Common myeloid progenitor, CD34-positive (primary cell): Measurements from ENCODE around the gene MERTK.
"Not testable (repeated sequence)": the region's sequence is repeated elsewhere in the genome, so short reads cannot be mapped to it uniquely, and the experiment has no call there.

Source experiments
- CTCF ChIA-PET: fragments of 350-600 bp; sonication (Branson Sonifier 250); formaldehyde crosslinking; loops from one replicate; lab custom pipeline; 2021; ENCODE audit warnings: antibody characterized with exemption; lab: Charles Lee
- POLR2A ChIA-PET: fragments of 350-600 bp; sonication (Branson Sonifier 250); formaldehyde crosslinking; loops from one replicate; lab custom pipeline; 2021; ENCODE audit warnings: antibody characterized with exemption; lab: Charles Lee
- DNase-seq, 3 donors: peaks; one replicate each; pipeline versions ENCODE4 v3.0.0 to v3.0.0-alpha.2; 2013
- H3K27ac ChIP-seq, 2 experiments: 1 replicate in 1 of 2; 2 replicates in 1 of 2; pipeline ENCODE4 v1.7.0; 2013; ENCODE audit warnings: inconsistent platforms in 2 of 2, low read length in 2 of 2, mild to moderate bottlenecking in 2 of 2, low read depth in 1 of 2, moderate library complexity in 1 of 2; ENCODE audit not compliant: severe bottlenecking in 2 of 2, insufficient read depth in 1 of 2, poor library complexity in 1 of 2
- H3K27me3 ChIP-seq, 5 experiments: replicated peaks in 2 of 5; 1 replicate in 3 of 5; 2 replicates in 2 of 5; pipeline versions ENCODE4 v1.6.1 to v1.7.0; 2013; ENCODE audit warnings: low read length in 4 of 5, mild to moderate bottlenecking in 2 of 5, moderate library complexity in 2 of 5, inconsistent platforms in 1 of 5; ENCODE audit not compliant: insufficient read depth in 5 of 5, control insufficient read depth in 4 of 5
- H3K36me3 ChIP-seq, 4 experiments: 1 replicate in 2 of 4; 2 replicates in 2 of 4; pipeline versions ENCODE4 v1.6.1 to v1.7.0; 2013; ENCODE audit warnings: low read length in 3 of 4, control low read depth in 1 of 4, mild to moderate bottlenecking in 1 of 4; ENCODE audit not compliant: control insufficient read depth in 4 of 4, insufficient read depth in 4 of 4
- H3K4me1 ChIP-seq, 4 experiments: 1 replicate in 3 of 4; 2 replicates in 1 of 4; pipeline versions ENCODE4 v1.6.1 to v1.7.1; 2013; ENCODE audit warnings: low read length in 3 of 4, mild to moderate bottlenecking in 3 of 4, control low read depth in 1 of 4, inconsistent platforms in 1 of 4, moderate library complexity in 1 of 4; ENCODE audit not compliant: control insufficient read depth in 4 of 4, insufficient read depth in 4 of 4; ENCODE audit errors: control extremely low read depth in 1 of 4
- H3K4me3 ChIP-seq, 7 experiments: 1 replicate in 4 of 7; 2 replicates in 3 of 7; pipeline versions ENCODE4 v1.5.1 to v1.7.0; 2013; ENCODE audit warnings: mild to moderate bottlenecking in 7 of 7, low read length in 6 of 7, moderate library complexity in 6 of 7, inconsistent platforms in 2 of 7, low read depth in 2 of 7, control low read depth in 1 of 7; ENCODE audit not compliant: insufficient read depth in 4 of 7, control insufficient read depth in 1 of 7; ENCODE audit errors: extremely low read depth in 1 of 7
- H3K9me3 ChIP-seq, 5 experiments: 1 replicate in 4 of 5; 2 replicates in 1 of 5; pipeline versions ENCODE4 v1.6.1 to v1.7.1; 2013; ENCODE audit warnings: low read length in 4 of 5, mild to moderate bottlenecking in 2 of 5, inconsistent platforms in 1 of 5, low read depth in 1 of 5, moderate library complexity in 1 of 5; ENCODE audit not compliant: control insufficient read depth in 4 of 5, insufficient read depth in 2 of 5; ENCODE audit errors: control extremely low read depth in 1 of 5
- WGBS: methylation state at CpG from one replicate; pipeline ENCODE4 v1.1.5; 2013; ENCODE audit not compliant: insufficient coverage; 5-methylcytosine and 5-hydroxymethylcytosine counted together

The MERTK gene

DNA sequence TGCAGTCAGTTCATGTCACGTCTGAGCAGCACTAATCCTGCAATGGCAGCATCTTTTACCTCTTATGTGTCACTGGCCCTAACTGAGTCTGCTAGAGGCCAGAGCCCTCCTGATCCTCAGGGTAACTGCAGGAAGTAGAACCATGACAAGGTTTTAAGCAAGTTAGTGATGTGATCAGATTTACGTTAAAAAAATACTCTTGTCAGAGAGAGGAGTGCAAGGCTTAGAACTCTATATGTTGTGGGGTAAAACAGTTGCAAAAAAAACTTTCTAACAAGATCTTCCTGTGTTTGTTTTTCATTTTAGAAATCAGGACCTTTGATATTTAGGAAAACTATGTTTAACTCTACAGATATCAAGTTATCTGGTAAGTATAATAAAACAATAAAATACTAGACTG is 161.3 kb downstream of the MERTK start:
- DNase-seq, result no peak
- H3K4me1 ChIP-seq, result peaks cover 0 to 28% (median 21%) of the 10 kb centered on the region in 4 experiments
- no peak overlapping the region for H3K4me3 ChIP-seq
- CTCF ChIA-PET, result no interaction called here
- no peaks in the 10 kb centered on the region for H3K27me3 ChIP-seq
- no peak overlapping the region for H3K27ac ChIP-seq
- H3K36me3 ChIP-seq, result peaks cover 20 to 40% (median 32%) of the 10 kb centered on the region in 4 experiments
- 100% methylated on average over 1 of the region's 2 CpGs for WGBS
- H3K9me3 ChIP-seq, result peaks cover 0 to 12% (median 2%) of the 10 kb centered on the region in 5 experiments
- POLR2A ChIA-PET, result no interaction called here

DNA sequence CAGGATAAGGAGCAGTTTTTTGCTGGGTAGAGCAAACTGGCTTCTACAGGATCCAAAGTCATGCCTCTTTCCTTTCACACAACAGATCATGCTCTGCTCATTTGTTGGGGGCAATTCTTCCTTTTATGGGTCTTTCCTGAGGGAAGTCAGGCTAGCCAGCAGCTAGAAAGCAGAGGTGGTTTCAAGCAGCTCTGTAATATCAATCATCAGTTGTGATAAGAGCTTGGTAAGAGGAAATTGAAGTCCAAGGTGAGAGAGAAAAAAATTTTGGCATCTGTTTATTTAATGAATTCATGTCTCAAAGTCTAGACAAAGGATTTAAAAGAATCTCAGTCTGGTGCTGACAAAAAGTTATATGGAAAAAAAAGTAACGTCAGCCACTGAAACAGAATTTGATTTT is 162.9 kb downstream of the MERTK start:
- Histone ChIP-seq H3K9me3 (peaks cover 0 to 12% (median 2%) of the 10 kb centered on the region in 5 experiments), H3K4me1 (peaks cover 0 to 21% (median 12%) of the 10 kb centered on the region in 4 experiments), H3K27me3 (no peaks in the 10 kb centered on the region), H3K4me3 (no peak overlapping the region), H3K36me3 (peaks cover 22 to 53% (median 38%) of the 10 kb centered on the region in 4 experiments), H3K27ac (no peak overlapping the region)
- no peak for DNase-seq
- no CpG with 5 or more reads among the region's 1 CpG for WGBS
- CTCF ChIA-PET, result interaction anchor here (0.7 to 1.5 kb wide), 2 partner anchors 12 to 89 kb away, joined by 3 to 4 read pairs; no protein-coding TSS in a partner anchor
- POLR2A ChIA-PET, result interaction anchor here (0.6 kb wide), 1 partner anchor 654 kb away, joined by 8 read pairs; no protein-coding TSS in a partner anchor

DNA sequence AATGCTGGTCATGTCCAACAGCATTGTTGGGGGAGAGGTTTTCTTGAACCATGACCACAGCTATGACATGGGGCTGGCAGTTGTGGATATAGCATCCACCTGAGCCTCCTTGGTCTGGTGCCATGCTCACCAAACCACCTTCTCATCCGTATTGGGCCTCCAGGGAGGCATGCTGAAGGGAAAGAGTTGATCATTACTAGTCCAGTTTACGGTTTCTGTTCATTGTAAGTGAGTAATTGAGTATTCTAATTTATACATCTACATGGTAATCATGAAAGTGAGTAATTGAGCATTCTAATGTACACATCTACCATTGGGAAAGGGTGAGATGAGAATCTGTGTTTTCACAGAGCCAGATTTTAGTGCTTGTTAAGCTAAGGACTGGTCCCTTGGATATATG is 163.4 kb downstream of the MERTK start:
- POLR2A ChIA-PET, result no interaction called here
- peaks cover 0 to 16% (median 6%) of the 10 kb centered on the region in 4 experiments for H3K4me1 ChIP-seq
- H3K27me3 ChIP-seq, result no peaks in the 10 kb centered on the region
- 100% methylated on average over 1 of the region's 2 CpGs for WGBS
- CTCF ChIA-PET, result interaction anchor here (0.7 to 1.5 kb wide), 2 partner anchors 13 to 26 kb away, joined by 3 read pairs; no protein-coding TSS in a partner anchor
- H3K4me3 ChIP-seq, result no peak overlapping the region
- H3K36me3 ChIP-seq, result peaks cover 22 to 56% (median 39%) of the 10 kb centered on the region in 4 experiments
- DNase-seq, result no peak
- H3K27ac ChIP-seq, result no peak overlapping the region
- peaks cover 0 to 12% (median 2%) of the 10 kb centered on the region in 5 experiments for H3K9me3 ChIP-seq

DNA sequence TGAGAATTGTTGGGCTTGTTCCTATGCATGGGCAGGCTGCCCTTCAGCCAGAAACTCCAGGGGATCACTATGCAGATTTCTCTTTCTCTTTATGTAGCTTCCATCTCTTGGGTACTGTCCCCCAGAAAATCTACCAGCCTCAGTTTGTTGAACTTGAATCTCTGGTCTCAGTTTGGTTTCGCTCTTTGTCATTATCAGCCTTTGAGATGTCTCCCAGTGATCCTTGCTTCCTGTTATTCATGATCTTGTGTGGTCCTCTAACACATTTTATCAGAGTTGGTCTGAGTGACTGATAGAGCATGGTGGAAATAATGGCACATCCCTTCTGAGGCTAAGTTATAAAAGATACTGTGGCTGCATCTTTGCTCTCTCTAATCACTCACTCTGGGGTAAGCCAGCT is 164.5 kb downstream of the MERTK start:
- Histone ChIP-seq H3K4me1 (peaks cover 0 to 10% (median 1%) of the 10 kb centered on the region in 4 experiments), H3K27me3 (no peaks in the 10 kb centered on the region), H3K27ac (no peak overlapping the region), H3K9me3 (peaks cover 0 to 12% (median 2%) of the 10 kb centered on the region in 5 experiments), H3K36me3 (peaks cover 25 to 66% (median 41%) of the 10 kb centered on the region in 4 experiments), H3K4me3 (no peak overlapping the region)
- 100% methylated on average over 1 of the region's 1 CpG for WGBS
- POLR2A ChIA-PET, result no interaction called here
- CTCF ChIA-PET, result no interaction called here
- DNase-seq, result no peak

DNA sequence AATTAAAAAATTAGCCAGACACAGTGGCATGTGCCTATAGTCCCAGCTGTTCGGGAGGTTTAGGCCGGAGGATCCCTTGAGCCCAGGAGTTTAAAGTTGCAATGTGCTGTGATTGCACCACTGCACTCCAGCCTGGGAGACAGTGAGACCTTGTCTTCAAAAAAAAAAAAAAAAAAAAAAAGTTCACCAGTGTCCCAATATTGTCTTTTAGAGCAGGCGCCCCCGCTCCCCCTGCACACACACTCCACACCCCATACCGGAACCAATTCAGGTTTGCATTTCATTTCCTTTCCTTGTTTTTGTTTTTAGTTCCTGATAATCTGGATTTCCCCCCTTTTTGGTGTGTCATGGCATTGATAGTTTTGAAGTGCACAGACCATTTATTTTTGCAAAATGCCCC is 167.1 kb downstream of the MERTK start:
- no peak for DNase-seq
- Histone ChIP-seq H3K4me3 (no peak overlapping the region), H3K27ac (no peak overlapping the region), H3K4me1 (no peaks in the 10 kb centered on the region), H3K9me3 (peaks cover 2 to 12% (median 4%) of the 10 kb centered on the region in 5 experiments), H3K36me3 (peaks cover 29 to 83% (median 48%) of the 10 kb centered on the region in 4 experiments), H3K27me3 (no peaks in the 10 kb centered on the region)
- WGBS, result 100% methylated on average over 2 of the region's 5 CpGs
- CTCF ChIA-PET, result no interaction called here
- POLR2A ChIA-PET, result no interaction called here

DNA sequence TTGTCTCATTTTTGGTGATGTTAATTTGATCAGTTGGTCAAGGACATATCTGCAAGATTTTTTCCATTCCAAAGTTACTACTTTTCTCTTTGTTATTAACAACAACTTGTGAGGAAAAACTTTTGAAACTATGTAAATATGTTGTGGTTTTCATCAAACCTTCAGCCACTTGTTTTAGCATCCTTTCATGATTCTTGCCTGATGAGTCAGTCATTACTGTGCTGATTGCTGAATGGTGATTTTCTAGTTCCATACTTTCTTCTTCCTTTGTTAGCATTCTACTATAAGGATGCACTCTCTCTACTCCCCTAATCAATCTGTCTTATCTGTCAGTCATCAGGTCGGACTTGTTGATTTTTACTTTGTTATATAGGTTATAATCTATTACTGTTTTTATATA is 167.6 kb downstream of the MERTK start:
- CTCF ChIA-PET, result no interaction called here

DNA sequence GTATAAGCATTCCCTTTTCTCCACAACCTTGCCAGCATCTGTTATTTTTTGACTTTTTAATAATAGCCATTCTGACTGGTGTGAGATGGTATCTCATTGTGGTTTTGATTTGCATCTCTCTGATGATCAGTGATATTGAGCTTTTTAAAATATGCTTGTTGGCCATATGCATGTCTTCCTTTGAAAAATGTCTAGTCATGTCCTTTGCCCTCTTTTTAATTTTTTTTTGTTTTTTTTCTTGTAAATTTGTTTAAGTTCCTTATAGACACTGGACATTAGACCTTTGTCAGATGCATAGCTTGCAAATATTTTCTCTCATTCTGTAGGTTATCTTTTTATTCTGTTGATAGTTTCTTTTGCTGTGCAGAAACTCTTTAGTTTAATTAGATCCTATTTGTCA is 171.4 kb downstream of the MERTK start:
- DNase-seq, H3K4me1 ChIP-seq, H3K27ac ChIP-seq, H3K4me3 ChIP-seq, POLR2A ChIA-PET, H3K27me3 ChIP-seq: not testable (repeated sequence)
- H3K9me3 ChIP-seq, result peaks cover 0 to 13% (median 4%) of the 10 kb centered on the region in 5 experiments
- H3K36me3 ChIP-seq, result peaks cover 10 to 70% (median 33%) of the 10 kb centered on the region in 4 experiments
- CTCF ChIA-PET, result interaction anchor here (0.7 kb wide), 1 partner anchor 22 kb away, joined by 3 read pairs; no protein-coding TSS in a partner anchor

More for the DNA sequence above, 167.6 kb downstream of the MERTK start:
- no peak overlapping the region for H3K4me3 ChIP-seq
- no peaks in the 10 kb centered on the region for H3K4me1 ChIP-seq
- WGBS, result no CpG with 5 or more reads among the region's 1 CpG
- no peak for DNase-seq
- no peak overlapping the region for H3K27ac ChIP-seq
- peaks cover 2 to 12% (median 4%) of the 10 kb centered on the region in 5 experiments for H3K9me3 ChIP-seq
- peaks cover 29 to 82% (median 47%) of the 10 kb centered on the region in 4 experiments for H3K36me3 ChIP-seq
- POLR2A ChIA-PET, result no interaction called here
- H3K27me3 ChIP-seq, result no peaks in the 10 kb centered on the region
